Measurements from ENCODE around the gene HFM1.
"Not testable (repeated sequence)": the region's sequence is repeated elsewhere in the genome, so short reads cannot be mapped to it uniquely, and the experiment has no call there.

HFM1 gene

GRCh38 chr1:91386109-91386508 is 18.5 kb downstream of the HFM1 start:
- no peak for DNase-seq
- in situ Hi-C loops (cut with MboI; ENCODE audit: low pct_unique_long_range_greater_than_20kb, low sequenced_read_pairs), result no loop called here

- no peak for DNase-seq
Observed at GRCh38 chr1:91383456-91383855, 21.2 kb downstream of the HFM1 start.

DNA sequence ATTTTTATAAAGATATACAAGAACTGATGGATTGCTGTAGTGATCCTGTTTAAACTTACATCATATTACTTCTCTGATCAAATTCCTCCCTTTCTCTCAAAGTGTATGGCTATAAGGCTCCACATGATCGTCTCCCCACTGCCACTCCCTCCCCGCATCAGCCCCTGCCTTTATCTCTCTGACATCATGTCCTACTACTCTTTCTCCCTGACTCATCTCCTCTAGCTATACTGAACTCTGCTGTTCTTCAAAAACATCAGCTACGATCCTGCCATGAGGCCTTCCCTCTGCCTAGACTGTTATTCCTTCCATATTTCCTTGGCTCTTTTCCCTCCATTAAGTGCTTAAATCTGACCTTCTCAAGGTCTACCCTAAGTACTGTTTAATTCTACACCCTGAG is 22.8 kb downstream of the HFM1 start:
- no peak for DNase-seq

More at GRCh38 chr1:91383456-91383855, 21.2 kb downstream of the HFM1 start:
- in situ Hi-C loops (cut with MboI; ENCODE audit: low pct_unique_long_range_greater_than_20kb, low sequenced_read_pairs), result no loop called here

DNA sequence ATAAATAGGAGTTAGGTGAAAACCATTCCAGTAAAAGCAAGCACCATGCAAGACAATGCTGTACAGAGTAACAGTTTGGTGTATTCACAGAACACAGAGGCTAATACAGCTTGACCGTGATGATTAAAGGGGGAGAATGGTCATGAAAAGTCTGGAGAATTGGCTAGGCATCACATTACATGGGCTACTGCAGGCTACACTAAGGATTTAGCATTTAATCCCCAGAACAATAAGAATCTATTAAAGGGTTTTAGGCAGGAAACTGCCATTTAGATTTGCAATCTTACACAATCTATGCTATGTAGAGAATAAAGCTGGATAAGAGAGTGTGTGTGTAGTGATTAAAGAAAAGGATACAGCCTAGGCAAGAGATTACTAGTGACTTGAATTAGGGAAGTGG is 30.6 kb downstream of the HFM1 start:
- in situ Hi-C loops (cut with MboI; ENCODE audit: low pct_unique_long_range_greater_than_20kb, low sequenced_read_pairs), result no loop called here
- no peak for DNase-seq

More for the DNA sequence above, 22.8 kb downstream of the HFM1 start:
- in situ Hi-C loops (cut with MboI; ENCODE audit: low pct_unique_long_range_greater_than_20kb, low sequenced_read_pairs), result no loop called here

DNA sequence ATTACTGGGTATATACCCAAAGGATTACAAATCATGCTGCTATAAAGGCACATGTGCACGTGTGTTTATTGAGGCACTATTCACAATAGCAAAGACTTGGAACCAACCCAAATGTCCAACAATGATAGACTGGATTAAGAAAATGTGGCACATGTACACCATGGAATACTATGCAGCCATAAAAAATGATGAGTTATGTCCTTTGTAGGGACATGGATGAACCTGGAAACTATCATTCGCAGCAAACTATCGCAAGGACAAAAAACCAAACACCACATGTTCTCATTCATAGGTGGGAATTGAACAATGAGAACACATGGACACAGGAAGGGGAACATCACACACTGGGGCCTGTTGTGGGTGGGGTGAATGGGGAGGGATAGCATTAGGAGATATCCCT is 32.4 kb downstream of the HFM1 start:
- in situ Hi-C loops (cut with MboI; ENCODE audit: low pct_unique_long_range_greater_than_20kb, low sequenced_read_pairs); DNase-seq: not testable (repeated sequence)

DNA sequence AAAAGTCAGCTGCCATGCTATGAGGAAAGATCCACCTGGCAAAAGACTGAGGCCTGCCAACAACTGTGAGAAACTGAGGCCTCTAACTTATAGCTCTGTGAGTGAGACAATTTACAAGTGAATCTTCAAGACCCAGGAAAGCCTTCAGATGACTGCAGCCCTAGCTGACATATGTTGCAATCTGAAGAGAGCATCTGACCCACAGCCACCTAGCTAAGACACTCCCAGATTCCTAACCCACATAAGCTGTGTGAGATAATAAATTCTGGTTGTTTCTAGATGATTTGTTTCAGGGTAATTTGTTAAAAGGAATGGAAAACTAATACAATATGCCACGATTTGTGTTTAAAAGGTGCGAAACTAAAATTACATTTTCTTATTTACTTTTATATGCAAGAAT is 55.1 kb downstream of the HFM1 start:
- no peak for DNase-seq
- in situ Hi-C loops (cut with MboI; ENCODE audit: low pct_unique_long_range_greater_than_20kb, low sequenced_read_pairs), result no loop called here

DNA sequence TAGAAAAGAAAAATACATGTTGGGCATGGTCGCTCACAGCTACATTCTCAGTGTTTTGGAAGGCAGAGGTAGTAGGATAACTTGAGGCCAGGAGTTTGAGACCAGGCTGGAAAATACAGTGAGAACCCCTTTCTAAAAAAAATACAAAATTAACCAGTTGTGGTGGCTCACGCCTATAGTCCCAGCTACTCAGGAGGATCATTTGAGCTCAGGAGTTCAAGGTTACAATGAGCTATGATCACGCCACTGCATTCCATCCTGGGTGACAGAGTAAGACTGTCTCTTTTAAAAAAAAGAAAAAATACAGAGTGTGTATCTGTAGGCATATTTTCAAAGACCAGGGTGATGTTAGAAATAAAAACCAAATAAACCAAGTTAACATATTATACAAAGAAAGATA is 57.8 kb downstream of the HFM1 start:
- in situ Hi-C loops (cut with MboI; ENCODE audit: low pct_unique_long_range_greater_than_20kb, low sequenced_read_pairs), result no loop called here
- DNase-seq, result no peak

DNA sequence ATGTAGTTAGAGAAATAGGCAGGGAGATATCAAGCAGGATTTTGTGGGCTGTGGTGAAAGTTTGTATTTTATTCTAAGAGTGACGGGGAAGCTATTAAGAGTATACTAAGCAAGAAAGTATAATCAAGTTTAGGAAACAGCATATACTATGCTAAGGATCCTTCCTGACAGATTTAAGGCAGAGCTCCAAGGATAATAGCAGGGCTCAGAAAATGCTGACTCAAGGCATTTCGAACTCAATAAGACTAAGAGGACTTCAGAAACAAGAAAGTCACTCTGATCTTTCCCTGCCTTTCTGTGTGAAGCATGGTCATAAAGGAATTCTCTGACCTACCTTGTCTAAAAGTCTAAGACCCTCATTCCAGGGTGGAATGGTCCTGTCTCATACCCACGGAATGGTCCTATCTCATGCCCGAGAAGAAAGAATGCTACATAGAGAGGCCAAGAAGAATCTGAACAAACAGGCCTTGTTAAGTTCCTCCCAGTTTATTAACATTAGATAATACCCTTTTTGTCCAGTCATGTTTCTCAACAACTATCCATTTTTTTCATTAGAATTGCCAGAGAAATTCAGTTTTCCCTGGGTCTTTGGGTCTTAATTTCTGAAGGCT is 59.1 kb downstream of the HFM1 start:
- in situ Hi-C loops (cut with MboI; ENCODE audit: low pct_unique_long_range_greater_than_20kb, low sequenced_read_pairs), result no loop called here
- DNase-seq, result no peak

GRCh38 chr1:91338501-91338900 is 66.1 kb downstream of the HFM1 start:
- DNase-seq, result no peak

GRCh38 chr1:91335603-91336002 is 69.0 kb downstream of the HFM1 start:
- DNase-seq, result no peak
- in situ Hi-C loops (cut with MboI; ENCODE audit: low pct_unique_long_range_greater_than_20kb, low sequenced_read_pairs), result no loop called here

More at GRCh38 chr1:91338501-91338900, 66.1 kb downstream of the HFM1 start:
- in situ Hi-C loops (cut with MboI; ENCODE audit: low pct_unique_long_range_greater_than_20kb, low sequenced_read_pairs), result no loop called here

DNA sequence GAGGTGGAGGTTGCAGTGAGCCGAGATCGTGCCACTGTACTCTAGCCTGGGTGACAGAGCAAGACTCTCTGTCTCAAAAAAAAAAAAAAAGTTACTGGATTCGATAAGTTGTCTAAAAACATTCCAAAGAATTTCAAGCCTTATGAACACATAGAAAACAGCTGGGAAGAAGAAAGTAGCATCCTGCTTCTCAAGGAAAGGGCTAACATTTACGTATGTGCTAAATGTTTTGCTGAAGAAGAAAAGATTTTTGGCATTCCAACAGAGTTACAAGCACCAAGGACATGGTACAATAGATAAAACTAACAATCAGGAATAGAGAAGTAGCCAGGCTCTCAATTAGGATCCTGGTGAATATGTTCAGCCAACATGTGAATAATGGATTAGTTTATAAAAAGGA is 69.8 kb downstream of the HFM1 start:
- in situ Hi-C loops (cut with MboI; ENCODE audit: low pct_unique_long_range_greater_than_20kb, low sequenced_read_pairs), result no loop called here
- no peak for DNase-seq

- no peak for DNase-seq
- in situ Hi-C loops (cut with MboI; ENCODE audit: low pct_unique_long_range_greater_than_20kb, low sequenced_read_pairs), result no loop called here
Observed at GRCh38 chr1:91325456-91325855, 79.2 kb downstream of the HFM1 start.

DNA sequence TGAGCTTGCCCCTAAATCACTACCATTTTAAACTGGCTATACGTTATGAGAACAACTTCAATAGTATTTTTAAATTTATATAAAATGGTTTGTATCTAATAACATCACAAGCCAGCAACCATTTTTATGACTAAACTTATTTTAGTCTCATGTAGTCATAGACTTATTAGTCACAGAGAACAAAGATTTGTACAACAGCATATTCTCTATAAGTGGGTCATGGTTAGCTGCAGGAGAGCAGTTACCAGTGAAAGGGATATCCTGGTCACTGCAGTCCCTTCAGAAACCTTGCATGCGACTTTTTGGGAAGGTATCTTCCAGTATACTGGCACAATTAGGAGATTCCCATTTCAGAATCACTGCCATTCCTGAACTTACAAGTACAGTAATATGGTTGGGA is 90.0 kb downstream of the HFM1 start:
- in situ Hi-C loops (cut with MboI; ENCODE audit: low pct_unique_long_range_greater_than_20kb, low sequenced_read_pairs), result no loop called here

GRCh38 chr1:91311672-91312071 is 93.0 kb downstream of the HFM1 start:
- in situ Hi-C loops (cut with MboI; ENCODE audit: low pct_unique_long_range_greater_than_20kb, low sequenced_read_pairs), result no loop called here
- DNase-seq, result no peak

More for the DNA sequence above, 90.0 kb downstream of the HFM1 start:
- no peak for DNase-seq

- in situ Hi-C loops (cut with MboI; ENCODE audit: low pct_unique_long_range_greater_than_20kb, low sequenced_read_pairs), result no loop called here
- DNase-seq, result no peak
Observed at GRCh38 chr1:91308544-91308943, 96.1 kb downstream of the HFM1 start.

- in situ Hi-C loops (cut with MboI; ENCODE audit: low pct_unique_long_range_greater_than_20kb, low sequenced_read_pairs), result no loop called here
- DNase-seq, result no peak
Observed at GRCh38 chr1:91307784-91308409, 96.7 kb downstream of the HFM1 start.

DNA sequence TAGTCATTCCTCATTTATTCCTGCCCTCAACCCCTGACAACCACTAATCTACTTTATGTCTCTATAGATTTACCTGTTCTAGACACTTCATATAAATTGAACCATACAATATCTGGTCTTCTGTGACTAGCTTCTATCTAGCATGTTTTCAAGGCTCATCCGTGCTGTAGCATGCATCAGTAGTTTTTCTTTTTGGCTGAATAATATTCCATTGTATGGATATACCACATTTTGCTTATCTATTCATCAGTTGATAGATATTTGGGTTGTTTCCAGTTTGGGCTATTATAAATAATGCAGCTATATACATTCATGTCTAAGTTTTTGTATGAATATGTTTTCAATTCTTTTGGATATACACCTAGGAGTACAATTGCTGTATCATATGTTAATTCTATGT is 101.5 kb downstream of the HFM1 start:
- DNase-seq, result no peak
- in situ Hi-C loops (cut with MboI; ENCODE audit: low pct_unique_long_range_greater_than_20kb, low sequenced_read_pairs), result no loop called here

- in situ Hi-C loops (cut with MboI; ENCODE audit: low pct_unique_long_range_greater_than_20kb, low sequenced_read_pairs); DNase-seq: not testable (repeated sequence)
Observed at GRCh38 chr1:91288843-91289553, 115.6 kb downstream of the HFM1 start.

DNA sequence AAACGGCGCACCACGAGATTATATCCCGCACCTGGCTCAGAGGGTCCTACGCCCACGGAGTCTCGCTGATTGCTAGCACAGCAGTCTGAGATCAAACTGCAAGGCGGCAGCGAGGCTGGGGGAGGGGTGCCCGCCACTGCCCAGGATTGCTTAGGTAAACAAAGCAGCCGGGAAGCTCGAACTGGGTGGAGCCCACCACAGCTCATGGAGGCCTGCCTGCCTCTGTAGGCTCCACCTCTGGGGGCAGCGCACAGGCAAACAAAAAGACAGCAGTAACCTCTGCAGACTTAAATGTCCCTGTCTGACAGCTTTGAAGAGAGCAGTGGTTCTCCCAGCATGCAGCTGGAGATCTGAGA is 117.7 kb downstream of the HFM1 start:
- in situ Hi-C loops (cut with MboI; ENCODE audit: low pct_unique_long_range_greater_than_20kb, low sequenced_read_pairs); DNase-seq: not testable (repeated sequence)

- DNase-seq; in situ Hi-C loops (cut with MboI; ENCODE audit: low pct_unique_long_range_greater_than_20kb, low sequenced_read_pairs): not testable (repeated sequence)
Observed at GRCh38 chr1:91286259-91286961, 118.2 kb downstream of the HFM1 start.
